Mesothelial cell of epicardium (in vitro differentiated cells): ENCODE data around the gene SPAG8. TPM values are rescaled to one million over a fixed set of nuclear protein-coding genes. Genes with fewer than 3 reads are reported as not detected.

Source experiments
- DNase-seq, 2 experiments: peaks; one replicate each; pipeline ENCODE4 v3.0.0; 2021; ENCODE audit warnings: low spot score in 2 of 2; ENCODE audit not compliant: unreplicated experiment in 2 of 2
- H3K27ac Mint-ChIP-seq: 2 replicates; pipeline ENCODE4 v1.8.0; 2021; ENCODE audit warnings: mixed read lengths
- H3K27me3 Mint-ChIP-seq: 2 replicates; pipeline ENCODE4 v1.8.0; 2021; ENCODE audit warnings: low read depth, mixed read lengths
- H3K36me3 Mint-ChIP-seq: 2 replicates; pipeline ENCODE4 v1.8.0; 2021; ENCODE audit warnings: mixed read lengths
- H3K4me1 Mint-ChIP-seq: 2 replicates; pipeline ENCODE4 v1.8.0; 2021; ENCODE audit warnings: mixed read lengths
- H3K4me3 Mint-ChIP-seq: 2 replicates; pipeline ENCODE4 v1.8.0; 2021; ENCODE audit warnings: mild to moderate bottlenecking, moderate library complexity, mixed read lengths
- H3K9me3 Mint-ChIP-seq: 2 replicates; pipeline ENCODE4 v1.8.0; 2021; ENCODE audit warnings: mixed read lengths
- total RNA-seq: library from RNA; stranded (reverse); gene quantifications from 3 replicates; pipeline ENCODE4 v1.2.1, GENCODE V29; 2021
- TF ChIP-seq, protein P1 (sequence below): fragments of 200-600 bp; sonication (generic); IDR thresholded peaks from one replicate; pipeline ENCODE4 v1.5.0; 2021; ENCODE audit warnings: antibody characterized with exemption; ENCODE audit not compliant: unreplicated experiment

Gene SPAG8
- total RNA-seq, 1 donor from 2014 or later = 0.89 TPM

DNA sequence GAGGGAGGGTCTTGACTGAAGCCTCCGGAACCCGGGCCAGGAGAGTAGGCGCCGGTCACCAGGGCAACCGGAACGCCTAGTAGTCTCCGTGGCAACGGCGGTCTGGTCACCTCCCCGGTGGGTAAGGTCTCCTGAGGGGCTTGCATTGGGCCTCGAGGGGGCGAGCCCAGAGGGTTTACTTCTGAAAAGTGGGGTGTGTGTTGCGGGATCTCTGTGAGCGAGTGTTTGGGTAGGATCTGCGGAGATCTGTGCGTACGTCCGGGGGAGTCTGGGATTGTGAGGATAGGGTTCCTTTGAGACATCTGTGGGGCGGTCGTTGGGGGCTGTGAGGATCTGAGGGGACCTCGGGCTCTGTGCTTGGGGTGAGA, 16.6 kb upstream of the SPAG8 start, which contains the start of gene FAM221B:
Gene FAM221B (minus strand): TSS at position 17 of the 368 bp plus-strand sequence. CDS start 2,571 bp downstream, outside the sequence.
- peaks cover 45% of the 10 kb centered on the region for H3K4me1 Mint-ChIP-seq
- H3K9me3 Mint-ChIP-seq = no peaks in the 10 kb centered on the region
- H3K27ac Mint-ChIP-seq = peak within 1 kb of the TSS; percentile 97
- no peaks in the 10 kb centered on the region for H3K27me3 Mint-ChIP-seq
- H3K36me3 Mint-ChIP-seq = no peaks in the 10 kb centered on the region
- H3K4me3 Mint-ChIP-seq = peak within 1 kb of the TSS; percentile 90
- no peak for DNase-seq
- TF ChIP-seq, protein P1, sequence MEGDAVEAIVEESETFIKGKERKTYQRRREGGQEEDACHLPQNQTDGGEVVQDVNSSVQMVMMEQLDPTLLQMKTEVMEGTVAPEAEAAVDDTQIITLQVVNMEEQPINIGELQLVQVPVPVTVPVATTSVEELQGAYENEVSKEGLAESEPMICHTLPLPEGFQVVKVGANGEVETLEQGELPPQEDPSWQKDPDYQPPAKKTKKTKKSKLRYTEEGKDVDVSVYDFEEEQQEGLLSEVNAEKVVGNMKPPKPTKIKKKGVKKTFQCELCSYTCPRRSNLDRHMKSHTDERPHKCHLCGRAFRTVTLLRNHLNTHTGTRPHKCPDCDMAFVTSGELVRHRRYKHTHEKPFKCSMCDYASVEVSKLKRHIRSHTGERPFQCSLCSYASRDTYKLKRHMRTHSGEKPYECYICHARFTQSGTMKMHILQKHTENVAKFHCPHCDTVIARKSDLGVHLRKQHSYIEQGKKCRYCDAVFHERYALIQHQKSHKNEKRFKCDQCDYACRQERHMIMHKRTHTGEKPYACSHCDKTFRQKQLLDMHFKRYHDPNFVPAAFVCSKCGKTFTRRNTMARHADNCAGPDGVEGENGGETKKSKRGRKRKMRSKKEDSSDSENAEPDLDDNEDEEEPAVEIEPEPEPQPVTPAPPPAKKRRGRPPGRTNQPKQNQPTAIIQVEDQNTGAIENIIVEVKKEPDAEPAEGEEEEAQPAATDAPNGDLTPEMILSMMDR = no peak

- peak overlapping the region; percentile 20 for H3K4me3 Mint-ChIP-seq
- H3K9me3 Mint-ChIP-seq = no peaks in the 10 kb centered on the region
- TF ChIP-seq, protein P1 = no peak
- no peak for DNase-seq
- peaks cover 36% of the 10 kb centered on the region for H3K4me1 Mint-ChIP-seq
- H3K27me3 Mint-ChIP-seq = no peaks in the 10 kb centered on the region
- H3K36me3 Mint-ChIP-seq = no peaks in the 10 kb centered on the region
- H3K27ac Mint-ChIP-seq = no peak overlapping the region
These were observed 15.4 kb upstream of the SPAG8 start for GRCh38 chr9:35827486-35827885.

DNA sequence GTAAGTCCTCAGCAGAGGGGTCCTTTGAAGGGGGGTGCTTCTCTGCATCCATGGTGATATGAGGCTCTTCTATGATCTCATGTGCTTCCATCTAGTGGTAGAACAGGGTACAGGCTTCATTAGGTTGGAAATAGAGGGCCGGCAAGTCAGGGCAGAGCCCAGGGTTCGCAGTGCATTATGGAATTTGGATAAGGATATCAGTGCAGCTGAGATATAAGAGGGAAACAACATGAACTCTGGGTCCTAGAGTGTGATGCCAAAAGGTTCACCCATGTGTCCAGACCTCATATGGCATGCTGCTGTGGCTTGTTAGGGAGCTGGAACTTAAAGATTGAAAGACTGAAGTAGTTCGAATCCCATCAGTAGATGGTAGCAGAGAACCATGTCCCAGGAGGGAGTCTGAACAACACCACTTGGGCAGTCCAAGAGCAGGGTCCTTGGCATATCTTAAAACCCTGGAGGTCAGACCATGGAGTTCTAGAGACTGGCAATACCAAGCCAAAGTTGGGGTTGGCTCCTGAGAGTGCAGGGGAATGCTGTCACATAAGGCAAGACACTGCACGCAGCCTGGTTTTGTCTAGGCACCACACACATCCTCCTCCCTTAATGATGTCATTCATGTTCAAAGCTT, 14.1 kb upstream of the SPAG8 start:
- H3K27ac Mint-ChIP-seq = no peak overlapping the region
- no peaks in the 10 kb centered on the region for H3K9me3 Mint-ChIP-seq
- DNase-seq = no peak
- H3K36me3 Mint-ChIP-seq = no peaks in the 10 kb centered on the region
- peaks cover 28% of the 10 kb centered on the region for H3K4me1 Mint-ChIP-seq
- no peak overlapping the region for H3K4me3 Mint-ChIP-seq
- H3K27me3 Mint-ChIP-seq = no peaks in the 10 kb centered on the region
- TF ChIP-seq, protein P1 = peak; percentile 51

- Mint-ChIP-seq H3K4me3 (no peak overlapping the region), H3K36me3 (no peaks in the 10 kb centered on the region), H3K27ac (no peak overlapping the region)
These were observed 10.9 kb upstream of the SPAG8 start for GRCh38 chr9:35822926-35823325.

GRCh38 chr9:35820076-35820475, 8.0 kb upstream of the SPAG8 start:
- no peaks in the 10 kb centered on the region for H3K27me3 Mint-ChIP-seq
- H3K9me3 Mint-ChIP-seq = no peaks in the 10 kb centered on the region
- peaks cover 6% of the 10 kb centered on the region for H3K4me1 Mint-ChIP-seq
- no peak overlapping the region for H3K27ac Mint-ChIP-seq
- no peaks in the 10 kb centered on the region for H3K36me3 Mint-ChIP-seq
- TF ChIP-seq, protein P1 = no peak
- DNase-seq = no peak
- no peak overlapping the region for H3K4me3 Mint-ChIP-seq

More at GRCh38 chr9:35822926-35823325, 10.9 kb upstream of the SPAG8 start:
- Mint-ChIP-seq H3K27me3 (no peaks in the 10 kb centered on the region), H3K4me1 (peaks cover 2% of the 10 kb centered on the region), H3K9me3 (no peaks in the 10 kb centered on the region)
- TF ChIP-seq, protein P1 = no peak
- DNase-seq = no peak
